ENCODE results near the gene DAGLB. TPM values are rescaled to one million over a fixed set of nuclear protein-coding genes. Genes with fewer than 3 reads are reported as not detected.
A peak's percentile ranks its signal among the peaks of the same experiment; 100 is the strongest.
"Not testable (repeated sequence)": the region's sequence is repeated elsewhere in the genome, so short reads cannot be mapped to it uniquely, and the experiment has no call there.

DAGLB gene
- total RNA-seq, 1 experiment from 2014 or later: 17.1 TPM

GRCh38 chr7:6463609-6464008 is 15.9 kb upstream of the DAGLB start:
- DNase-seq (ENCODE audit: low read depth): peak; percentile 34

GRCh38 chr7:6461946-6462550 is 14.3 kb upstream of the DAGLB start:
- no peak for DNase-seq (ENCODE audit: low read depth)

- DNase-seq (ENCODE audit: low read depth): no peak
Measured at GRCh38 chr7:6460990-6461584, 13.3 kb upstream of the DAGLB start.

DNA sequence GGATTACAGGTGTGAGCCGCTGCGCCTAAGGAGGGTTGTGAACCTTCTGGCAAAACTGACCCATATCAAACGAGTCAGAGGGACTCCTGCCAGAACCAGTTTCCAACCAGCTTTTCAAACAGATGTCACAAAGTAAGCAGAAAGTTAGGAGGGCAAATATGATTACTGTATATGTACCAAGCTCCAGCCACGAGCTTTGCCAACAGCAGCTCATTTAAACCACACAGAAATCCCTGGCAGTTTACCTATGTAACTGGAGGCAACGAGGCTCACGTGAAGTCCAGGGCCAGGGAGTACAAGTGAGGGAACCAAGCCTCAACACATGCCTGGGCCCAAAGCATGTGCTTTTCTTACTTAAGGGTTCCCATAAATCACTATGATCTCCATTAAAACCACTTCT is 12.5 kb upstream of the DAGLB start:
- DNase-seq (ENCODE audit: low read depth): no peak

DNA sequence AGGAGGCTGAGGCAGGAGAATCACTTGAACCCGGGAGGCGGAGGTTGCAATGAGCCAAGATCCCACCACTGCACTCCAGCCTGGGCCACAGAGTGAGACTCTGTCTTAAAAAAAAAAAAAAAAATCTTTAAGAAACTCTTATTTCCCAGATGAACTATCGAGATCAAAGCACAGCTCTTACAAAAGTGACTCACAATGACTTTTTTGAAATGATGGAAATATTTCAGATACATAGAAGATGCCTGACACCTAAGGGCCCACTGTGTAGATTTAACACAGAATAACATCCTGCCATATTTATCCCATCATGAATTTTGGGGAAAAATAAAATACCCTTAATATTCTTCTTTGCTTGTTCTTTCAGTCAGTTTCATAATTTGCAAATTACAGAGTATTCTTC is 10.9 kb upstream of the DAGLB start:
- DNase-seq (ENCODE audit: low read depth): not testable (repeated sequence)

DNA sequence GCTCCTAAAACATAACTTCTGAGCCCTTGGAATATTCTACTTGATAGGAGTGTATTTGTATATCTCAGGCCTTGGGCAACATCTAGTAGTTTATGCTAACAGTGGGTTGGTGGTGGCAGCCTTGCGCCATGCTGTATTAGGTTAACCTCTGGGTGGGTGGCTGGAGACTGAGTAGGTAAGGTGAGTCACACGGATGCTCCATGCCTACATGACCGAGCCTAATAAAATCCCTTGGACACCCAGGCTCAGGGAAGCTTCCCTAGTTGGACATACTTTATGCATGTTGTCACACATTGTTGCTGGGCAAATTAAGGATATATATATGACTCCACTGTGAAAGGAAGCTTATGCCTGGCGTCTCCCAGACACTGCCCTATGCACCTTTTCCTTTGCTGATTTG is 6.0 kb upstream of the DAGLB start:
- DNase-seq (ENCODE audit: low read depth): peak; percentile 83

- no peak for DNase-seq (ENCODE audit: low read depth)
Measured at GRCh38 chr7:6451224-6451705, 3.5 kb upstream of the DAGLB start.

- not testable (repeated sequence) for DNase-seq (ENCODE audit: low read depth)
Measured at GRCh38 chr7:6450591-6450990, 2.8 kb upstream of the DAGLB start.

DNA sequence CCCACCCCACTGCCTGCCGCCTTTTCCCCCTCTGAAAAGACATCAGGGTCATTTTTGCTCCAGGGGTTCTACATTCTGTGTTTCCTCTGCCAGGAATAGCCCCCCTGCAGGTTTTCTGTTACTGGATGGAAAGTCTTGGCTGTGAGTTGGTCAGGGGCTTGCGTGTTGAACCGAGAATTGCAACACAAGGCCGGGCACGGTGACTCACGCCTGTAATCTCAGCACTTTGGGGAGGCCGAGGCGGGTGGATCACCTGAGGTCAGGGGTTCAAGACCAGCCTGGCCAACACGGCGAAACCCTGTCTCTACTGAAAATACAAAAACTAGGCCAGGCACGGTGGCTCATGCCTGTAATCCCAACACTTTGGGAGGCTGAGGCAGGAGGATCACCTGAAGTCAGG is 2.1 kb upstream of the DAGLB start:
- DNase-seq (ENCODE audit: low read depth): peak; percentile 30

DNA sequence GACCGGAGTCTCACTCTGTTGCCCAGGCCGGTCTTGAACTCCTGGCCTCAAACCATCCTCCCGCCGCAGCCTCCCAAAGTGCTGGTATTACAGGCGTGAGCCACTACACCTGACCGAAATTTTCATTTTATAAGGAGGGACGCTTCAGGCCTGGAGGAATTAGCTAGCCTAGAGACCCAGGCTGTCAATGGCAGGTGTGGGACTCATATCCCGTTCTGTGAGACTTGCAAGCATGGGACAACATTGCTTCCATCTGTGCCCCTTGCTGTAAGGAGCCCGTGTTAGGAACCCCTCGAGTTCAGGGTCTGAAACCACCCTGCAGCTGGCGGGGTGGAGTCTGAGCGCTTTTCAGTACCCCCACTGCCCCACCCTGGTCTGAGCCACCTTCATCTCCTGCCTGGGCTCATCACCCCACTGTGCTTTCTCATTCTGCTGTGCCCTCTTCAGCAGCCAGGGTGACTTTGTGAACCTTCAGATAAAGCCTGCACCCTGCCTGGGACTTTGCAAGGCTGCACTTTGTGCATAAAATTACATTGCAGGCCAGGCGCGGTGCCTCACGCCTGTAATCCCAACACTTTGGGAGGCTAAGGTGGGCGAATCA is 1.3 kb upstream of the DAGLB start:
- DNase-seq (ENCODE audit: low read depth): no peak

GRCh38 chr7:6446838-6447580 is 745 bp downstream of the DAGLB start:
- DNase-seq (ENCODE audit: low read depth): peak; percentile 86

GRCh38 chr7:6444516-6445269 is 3.1 kb downstream of the DAGLB start:
- no peak for DNase-seq (ENCODE audit: low read depth)

- peak; percentile 92 for DNase-seq (ENCODE audit: low read depth)
Measured at GRCh38 chr7:6443372-6443941, 4.3 kb downstream of the DAGLB start.

GRCh38 chr7:6442114-6442513 is 5.6 kb downstream of the DAGLB start:
- DNase-seq (ENCODE audit: low read depth): no peak

GRCh38 chr7:6440381-6440780 is 7.4 kb downstream of the DAGLB start:
- DNase-seq (ENCODE audit: low read depth): no peak

GRCh38 chr7:6438427-6438826 is 9.3 kb downstream of the DAGLB start:
- no peak for DNase-seq (ENCODE audit: low read depth)

GRCh38 chr7:6437251-6437650 is 10.5 kb downstream of the DAGLB start:
- DNase-seq (ENCODE audit: low read depth): no peak

DNA sequence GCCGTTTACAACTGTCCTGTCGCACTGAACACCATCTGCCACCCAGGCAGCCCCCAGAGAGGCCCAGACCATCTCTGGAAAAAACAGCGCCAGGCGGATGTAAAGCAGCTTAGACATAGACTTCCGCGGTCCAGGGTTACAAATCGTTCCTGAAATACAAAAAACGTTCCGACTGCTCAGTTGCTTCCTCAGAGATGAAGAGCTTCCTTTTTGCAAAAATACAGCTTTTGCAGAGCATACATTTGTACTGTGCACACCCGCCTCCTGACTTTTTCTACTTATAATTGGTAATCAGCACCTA is 11.4 kb downstream of the DAGLB start:
- no peak for DNase-seq (ENCODE audit: low read depth)

- peak; percentile 78 for DNase-seq (ENCODE audit: low read depth)
Measured at GRCh38 chr7:6435486-6436384, 12.0 kb downstream of the DAGLB start.
